ENCODE data around the gene COMMD6. TPM values are rescaled to one million over a fixed set of nuclear protein-coding genes. Genes with fewer than 3 reads are reported as not detected.

Gene COMMD6
- total RNA-seq, 1 donor from 2014 or later = 209 TPM

DNA sequence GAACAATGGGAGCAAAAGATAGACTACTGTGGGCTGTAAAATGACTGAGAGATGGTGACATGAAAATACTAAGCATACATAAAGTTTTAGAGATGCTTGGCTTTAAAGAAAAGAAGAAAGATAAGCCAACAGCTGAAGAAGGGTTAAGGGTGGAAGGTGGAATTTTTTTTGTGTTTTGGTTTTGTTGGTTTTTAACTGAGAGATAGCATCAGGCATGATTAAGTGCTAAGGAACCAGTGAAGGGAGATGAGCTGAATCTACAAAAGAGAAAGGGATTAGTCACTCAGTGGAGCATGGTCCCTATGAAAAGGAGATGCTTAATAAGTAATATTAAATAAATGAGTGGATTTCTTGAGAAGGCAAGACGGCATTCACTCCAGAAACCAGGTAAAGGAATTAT, 43.1 kb downstream of the COMMD6 start:
- H3K27me3 Mint-ChIP-seq (ENCODE audit: low read depth, unreplicated experiment) = no peaks in the 10 kb centered on the region
- Histone ChIP-seq H2AFZ (ENCODE audit: low read depth, low read length) (no peak overlapping the region), H3K4me3 (ENCODE audit: insufficient read depth, low read depth, low read length) (no peak overlapping the region), H3K4me2 (ENCODE audit: low read length) (no peak overlapping the region), H3K27me3 (ENCODE audit: insufficient read depth, low read length) (no peaks in the 10 kb centered on the region), H3K9me3 (ENCODE audit: insufficient read depth, low read depth, low read length) (no peaks in the 10 kb centered on the region), H4K20me1 (ENCODE audit: insufficient read depth, low read length) (no peaks in the 10 kb centered on the region), H3K27ac (ENCODE audit: low read depth, low read length) (no peak overlapping the region), H3K36me3 (ENCODE audit: insufficient read depth, low read length) (no peaks in the 10 kb centered on the region), H3K4me1 (ENCODE audit: insufficient read depth, low read length) (peaks cover 8% of the 10 kb centered on the region), H3K79me2 (ENCODE audit: insufficient read depth, low read length) (no peaks in the 10 kb centered on the region), H3K9ac (ENCODE audit: low read length) (no peak overlapping the region)
- no peak overlapping the region for H3K27ac Mint-ChIP-seq (ENCODE audit: unreplicated experiment)
- DNase-seq (ENCODE audit: low read depth) (peak; percentile 68), FAIRE-seq (no peak)
- TF ChIP-seq, protein P1, sequence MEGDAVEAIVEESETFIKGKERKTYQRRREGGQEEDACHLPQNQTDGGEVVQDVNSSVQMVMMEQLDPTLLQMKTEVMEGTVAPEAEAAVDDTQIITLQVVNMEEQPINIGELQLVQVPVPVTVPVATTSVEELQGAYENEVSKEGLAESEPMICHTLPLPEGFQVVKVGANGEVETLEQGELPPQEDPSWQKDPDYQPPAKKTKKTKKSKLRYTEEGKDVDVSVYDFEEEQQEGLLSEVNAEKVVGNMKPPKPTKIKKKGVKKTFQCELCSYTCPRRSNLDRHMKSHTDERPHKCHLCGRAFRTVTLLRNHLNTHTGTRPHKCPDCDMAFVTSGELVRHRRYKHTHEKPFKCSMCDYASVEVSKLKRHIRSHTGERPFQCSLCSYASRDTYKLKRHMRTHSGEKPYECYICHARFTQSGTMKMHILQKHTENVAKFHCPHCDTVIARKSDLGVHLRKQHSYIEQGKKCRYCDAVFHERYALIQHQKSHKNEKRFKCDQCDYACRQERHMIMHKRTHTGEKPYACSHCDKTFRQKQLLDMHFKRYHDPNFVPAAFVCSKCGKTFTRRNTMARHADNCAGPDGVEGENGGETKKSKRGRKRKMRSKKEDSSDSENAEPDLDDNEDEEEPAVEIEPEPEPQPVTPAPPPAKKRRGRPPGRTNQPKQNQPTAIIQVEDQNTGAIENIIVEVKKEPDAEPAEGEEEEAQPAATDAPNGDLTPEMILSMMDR (IDR thresholded peaks at IDR 0.05; ENCODE audit: insufficient read depth, low read depth, low read length) = no peak
- H3K9me3 Mint-ChIP-seq (ENCODE audit: unreplicated experiment) = no peaks in the 10 kb centered on the region
- H3K4me1 Mint-ChIP-seq (ENCODE audit: low read depth, unreplicated experiment) = peaks cover 28% of the 10 kb centered on the region
- no peak overlapping the region for H3K4me3 Mint-ChIP-seq (ENCODE audit: unreplicated experiment)
- H3K36me3 Mint-ChIP-seq (ENCODE audit: low read depth, unreplicated experiment) = no peaks in the 10 kb centered on the region

DNA sequence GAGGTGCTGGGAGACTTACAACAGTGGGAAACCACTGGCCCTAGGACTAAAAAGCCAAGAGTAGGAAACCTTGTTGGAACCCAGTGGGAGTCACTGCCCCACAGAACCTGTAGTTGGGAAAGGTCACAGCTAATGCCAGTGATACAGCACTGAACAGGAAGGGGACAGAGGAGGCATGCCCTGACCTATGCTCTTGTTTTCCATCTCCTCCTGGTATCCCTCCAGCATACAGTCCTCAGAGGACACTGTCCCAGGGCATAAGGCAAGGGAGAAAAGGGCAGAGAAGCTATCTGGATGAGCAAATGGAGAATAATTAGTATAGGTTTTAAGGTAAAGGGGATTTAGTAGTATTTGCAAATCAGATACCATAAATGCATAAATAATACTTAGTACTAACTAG, 44.5 kb downstream of the COMMD6 start:
- H3K27me3 ChIP-seq (ENCODE audit: insufficient read depth, low read length) = no peaks in the 10 kb centered on the region
- peaks cover 28% of the 10 kb centered on the region for H3K4me1 Mint-ChIP-seq (ENCODE audit: low read depth, unreplicated experiment)
- H3K79me2 ChIP-seq (ENCODE audit: insufficient read depth, low read length) = no peaks in the 10 kb centered on the region
- no peak overlapping the region for H2AFZ ChIP-seq (ENCODE audit: low read depth, low read length)
- TF ChIP-seq, protein P1 (IDR thresholded peaks at IDR 0.05; ENCODE audit: insufficient read depth, low read depth, low read length) = no peak
- TF ChIP-seq EZH2 (IDR thresholded peaks at IDR 0.05; ENCODE audit: insufficient read depth, low read length) = no peak
- no peak overlapping the region for H3K4me3 ChIP-seq (ENCODE audit: insufficient read depth, low read depth, low read length)
- no peak overlapping the region for H3K4me2 ChIP-seq (ENCODE audit: low read length)
- H3K27ac ChIP-seq (ENCODE audit: low read depth, low read length) = no peak overlapping the region
- no peak for FAIRE-seq
- no peaks in the 10 kb centered on the region for H3K27me3 Mint-ChIP-seq (ENCODE audit: low read depth, unreplicated experiment)
- no peaks in the 10 kb centered on the region for H3K36me3 Mint-ChIP-seq (ENCODE audit: low read depth, unreplicated experiment)
- H3K4me1 ChIP-seq (ENCODE audit: insufficient read depth, low read length) = peaks cover 11% of the 10 kb centered on the region
- no peak for DNase-seq (ENCODE audit: low read depth)
- no peaks in the 10 kb centered on the region for H3K9me3 Mint-ChIP-seq (ENCODE audit: unreplicated experiment)
- H3K27ac Mint-ChIP-seq (ENCODE audit: unreplicated experiment) = no peak overlapping the region
- H3K4me3 Mint-ChIP-seq (ENCODE audit: unreplicated experiment) = no peak overlapping the region
- no peaks in the 10 kb centered on the region for H3K9me3 ChIP-seq (ENCODE audit: insufficient read depth, low read depth, low read length)
- H3K9ac ChIP-seq (ENCODE audit: low read length) = no peak overlapping the region
- H3K36me3 ChIP-seq (ENCODE audit: insufficient read depth, low read length) = no peaks in the 10 kb centered on the region
- H4K20me1 ChIP-seq (ENCODE audit: insufficient read depth, low read length) = no peaks in the 10 kb centered on the region

DNA sequence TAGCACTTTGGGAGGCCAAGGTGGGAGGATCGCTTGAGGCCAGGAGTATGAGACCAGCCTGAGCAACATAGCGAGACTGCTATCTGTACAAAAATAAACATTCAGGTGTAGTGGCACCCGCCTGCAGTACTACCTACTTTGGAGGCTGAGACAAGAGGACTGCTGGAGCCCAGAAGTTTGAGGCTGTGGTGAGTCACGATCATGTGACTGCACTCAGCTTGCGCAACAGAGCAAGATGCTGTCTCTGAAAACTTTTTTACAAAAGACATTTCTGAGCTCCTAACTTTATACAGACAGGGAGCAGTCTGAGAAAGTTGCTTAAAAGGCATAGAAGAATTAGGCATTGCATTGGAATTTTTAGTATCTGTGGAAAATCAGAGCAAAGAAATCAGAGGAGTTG, 45.3 kb downstream of the COMMD6 start:
- no peaks in the 10 kb centered on the region for H3K79me2 ChIP-seq (ENCODE audit: insufficient read depth, low read length)
- Mint-ChIP-seq H3K27me3 (ENCODE audit: low read depth, unreplicated experiment) (no peaks in the 10 kb centered on the region), H3K36me3 (ENCODE audit: low read depth, unreplicated experiment) (no peaks in the 10 kb centered on the region), H3K4me3 (ENCODE audit: unreplicated experiment) (no peak overlapping the region), H3K9me3 (ENCODE audit: unreplicated experiment) (no peaks in the 10 kb centered on the region), H3K4me1 (ENCODE audit: low read depth, unreplicated experiment) (peaks cover 26% of the 10 kb centered on the region), H3K27ac (ENCODE audit: unreplicated experiment) (no peak overlapping the region)
- no peak overlapping the region for H3K4me2 ChIP-seq (ENCODE audit: low read length)
- H2AFZ ChIP-seq (ENCODE audit: low read depth, low read length) = no peak overlapping the region
- H3K4me1 ChIP-seq (ENCODE audit: insufficient read depth, low read length) = peaks cover 11% of the 10 kb centered on the region
- no peak for TF ChIP-seq EZH2 (IDR thresholded peaks at IDR 0.05; ENCODE audit: insufficient read depth, low read length)
- TF ChIP-seq, protein P1 (IDR thresholded peaks at IDR 0.05; ENCODE audit: insufficient read depth, low read depth, low read length) = no peak
- H3K36me3 ChIP-seq (ENCODE audit: insufficient read depth, low read length) = no peaks in the 10 kb centered on the region
- DNase-seq (ENCODE audit: low read depth) (peak; percentile 29), FAIRE-seq (no peak)
- no peak overlapping the region for H3K27ac ChIP-seq (ENCODE audit: low read depth, low read length)
- H3K9ac ChIP-seq (ENCODE audit: low read length) = no peak overlapping the region
- H3K27me3 ChIP-seq (ENCODE audit: insufficient read depth, low read length) = no peaks in the 10 kb centered on the region
- no peaks in the 10 kb centered on the region for H3K9me3 ChIP-seq (ENCODE audit: insufficient read depth, low read depth, low read length)
- no peaks in the 10 kb centered on the region for H4K20me1 ChIP-seq (ENCODE audit: insufficient read depth, low read length)
- no peak overlapping the region for H3K4me3 ChIP-seq (ENCODE audit: insufficient read depth, low read depth, low read length)
